Suprapubic skin (tissue), 4 donors: ENCODE data around the gene FSTL3.
"Not testable (repeated sequence)": the region's sequence is repeated elsewhere in the genome, so short reads cannot be mapped to it uniquely, and the experiment has no call there.

Experiments
- CTCF ChIP-seq, 2 donors: fragments of 200-600 bp in 1 of 2; fragments of 450-650 bp in 1 of 2; sonication (generic) in 1 of 2; IDR thresholded peaks; one replicate each; pipeline ENCODE4 v1.5.1; 2016 to 2019; ENCODE audit warnings: antibody characterized with exemption in 2 of 2, mild to moderate bottlenecking in 1 of 2, moderate library complexity in 1 of 2
- EP300 ChIP-seq: sonication (generic); formaldehyde crosslinking; IDR thresholded peaks from one replicate; pipeline ENCODE4 v1.6.1; 2017; ENCODE audit warnings: antibody characterized with exemption
- POLR2AphosphoS5 ChIP-seq, 3 donors: sonication (generic); formaldehyde crosslinking; IDR thresholded peaks; one replicate each; pipeline ENCODE4 v1.6.1; 2017; ENCODE audit warnings: antibody characterized with exemption in 3 of 3

DNA sequence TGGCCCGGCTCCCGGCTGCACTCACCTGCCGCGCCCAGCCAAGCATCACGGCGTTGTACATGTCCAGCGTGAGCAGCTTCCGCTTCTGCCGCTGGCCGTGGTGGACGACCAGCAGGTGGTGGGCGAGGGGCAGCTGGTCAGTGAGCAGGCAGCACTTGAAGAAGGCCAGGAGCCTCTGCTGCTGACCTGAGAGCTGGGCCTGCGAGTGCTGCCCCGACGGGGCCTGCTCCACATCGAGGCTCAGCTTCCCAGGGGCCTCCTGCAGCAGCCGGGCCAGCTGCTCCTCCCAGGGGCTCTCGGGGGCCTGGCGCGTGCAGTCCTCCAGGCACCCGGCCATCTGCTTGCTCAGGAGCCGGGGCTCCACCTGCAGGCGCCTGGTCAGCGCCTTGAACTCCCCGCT lies 46.7 kb upstream of the FSTL3 start:
- TF ChIP-seq CTCF (IDR thresholded peaks at IDR 0.05); EP300; POLR2AphosphoS5 (IDR thresholded peaks at IDR 0.05): not testable (repeated sequence)
